NCI-H187 (cell line): ENCODE measurements around the gene PERM1.

Experiments
- DNase-seq, 2 experiments: peaks; one replicate each; lab custom pipeline; 2025; lab: John Stamatoyannopoulos, UW

The PERM1 gene

GRCh38 chr1:934991-935750 lies 46.7 kb downstream of the PERM1 start:
- DNase-seq = no peak

GRCh38 chr1:933603-933940 lies 48.3 kb downstream of the PERM1 start:
- DNase-seq = no peak

GRCh38 chr1:932776-933602 lies 48.9 kb downstream of the PERM1 start:
- no peak for DNase-seq

- no peak for DNase-seq
These were observed 49.8 kb downstream of the PERM1 start for GRCh38 chr1:932173-932510.

- no peak for DNase-seq
These were observed 50.3 kb downstream of the PERM1 start for GRCh38 chr1:931380-932172.

- no peak for DNase-seq
These were observed 51.2 kb downstream of the PERM1 start for GRCh38 chr1:930633-931138.

- no peak for DNase-seq
These were observed 51.9 kb downstream of the PERM1 start for GRCh38 chr1:929712-930632.

GRCh38 chr1:928825-929661 lies 52.9 kb downstream of the PERM1 start:
- DNase-seq = no peak

GRCh38 chr1:927748-928147 lies 54.1 kb downstream of the PERM1 start:
- no peak for DNase-seq

GRCh38 chr1:927234-927633 lies 54.7 kb downstream of the PERM1 start:
- no peak for DNase-seq

GRCh38 chr1:925561-926421 lies 56.1 kb downstream of the PERM1 start:
- DNase-seq = no peak
